A549 (cell line): Measurements from ENCODE around the gene TENT5A.

Experiments used
- CHD2 ChIP-seq: fragments of 150-350 bp; IDR thresholded peaks from 2 replicates; pipeline ENCODE4 v1.6.1; 2014; ENCODE audit warnings: low read length; ENCODE audit not compliant: partially characterized antibody
- CTCF ChIP-seq: fragments of >200 bp; sonication (Bioruptor Twin); formaldehyde crosslinking; IDR thresholded peaks from 3 replicates; pipeline ENCODE4 v1.5.1; 2016
- JUN ChIP-seq, 2 experiments: fragments of >200 bp; sonication (Bioruptor Twin); formaldehyde crosslinking; IDR thresholded peaks; 2 replicates in 1 of 2; 3 replicates in 1 of 2; pipeline ENCODE4 v1.6.1; 2016 to 2017
- KDM5A ChIP-seq: fragments of 200-600 bp; sonication (generic); IDR thresholded peaks from 2 replicates; pipeline ENCODE4 v1.6.1; 2016; ENCODE audit warnings: antibody characterized with exemption, mild to moderate bottlenecking
- POLR2A ChIP-seq: IDR thresholded peaks from 2 replicates; pipeline ENCODE4 v1.6.1; 2012; ENCODE audit warnings: mild to moderate bottlenecking, low read length
- RCOR1 ChIP-seq: fragments of 150-350 bp; IDR thresholded peaks from 2 replicates; pipeline ENCODE4 v1.6.1; 2014; ENCODE audit warnings: antibody characterized with exemption, low read length, low read depth
- REST ChIP-seq: fragments of 200-600 bp; sonication (generic); IDR thresholded peaks from 2 replicates; pipeline ENCODE4 v1.6.1; 2016; ENCODE audit warnings: antibody characterized with exemption, mild to moderate bottlenecking, moderate library complexity
- SMC3 ChIP-seq: fragments of >200 bp; sonication (Bioruptor Twin); formaldehyde crosslinking; IDR thresholded peaks from 3 replicates; pipeline ENCODE4 v1.6.1; 2018; ENCODE audit warnings: inconsistent platforms
- ZC3H11A ChIP-seq: fragments of 450-650 bp; IDR thresholded peaks from 2 replicates; pipeline ENCODE4 v1.6.1; 2014; ENCODE audit warnings: antibody characterized with exemption, mild to moderate bottlenecking
- TF ChIP-seq, protein P1 (sequence below): IDR thresholded peaks from 2 replicates; pipeline ENCODE4 v1.6.1; 2012

DNA sequence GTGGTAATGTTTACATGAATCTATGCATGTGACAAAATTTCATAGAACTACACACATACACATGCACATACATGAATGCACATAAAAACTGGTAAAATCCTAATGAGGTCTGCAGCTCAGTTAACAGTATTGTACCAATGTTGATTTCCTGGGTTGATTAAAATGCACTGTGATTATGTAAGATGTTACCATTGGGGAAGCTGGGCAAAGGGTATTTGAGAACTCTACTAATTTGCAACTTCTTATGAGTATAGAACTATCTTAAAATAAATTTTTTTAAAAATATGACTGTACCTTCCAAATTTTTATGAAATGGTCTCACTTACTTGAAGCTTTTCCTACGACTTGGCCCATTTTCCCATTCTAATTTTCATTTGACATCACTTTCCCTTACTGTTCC, 43.4 kb upstream of the TENT5A start:
- TF ChIP-seq SMC3 (no peak), CTCF (no peak), POLR2A (no peak), RCOR1 (no peak), JUN (IDR thresholded peaks at IDR 0.05) (no peak), KDM5A (no peak), ZC3H11A (no peak), CHD2 (no peak), REST (no peak)
- TF ChIP-seq, protein P1, sequence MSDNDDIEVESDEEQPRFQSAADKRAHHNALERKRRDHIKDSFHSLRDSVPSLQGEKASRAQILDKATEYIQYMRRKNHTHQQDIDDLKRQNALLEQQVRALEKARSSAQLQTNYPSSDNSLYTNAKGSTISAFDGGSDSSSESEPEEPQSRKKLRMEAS, result no peak
